Breast epithelium (tissue), 4 donors: Measurements from ENCODE around the gene NPTXR. TPM values are rescaled to one million over a fixed set of nuclear protein-coding genes. Genes with fewer than 3 reads are reported as not detected.

Source experiments
- DNase-seq, 2 donors: peaks; one replicate each; pipeline ENCODE4 v3.0.0-alpha.2; 2019; ENCODE audit warnings: low spot score in 2 of 2
- H3K27ac ChIP-seq, 2 donors: fragments of 200-600 bp; sonication (generic) in 1 of 2; one replicate each; pipeline ENCODE4 v1.5.1; 2016 to 2019; ENCODE audit warnings: mild to moderate bottlenecking in 1 of 2
- H3K27me3 ChIP-seq, 2 donors: fragments of 200-600 bp; sonication (generic) in 1 of 2; one replicate each; pipeline versions ENCODE4 v1.5.1 to v1.6.0; 2017 to 2019; ENCODE audit warnings: control low read depth in 1 of 2, mild to moderate bottlenecking in 1 of 2
- H3K36me3 ChIP-seq: fragments of 200-600 bp; one replicate; pipeline ENCODE4 v1.5.1; 2019
- H3K4me1 ChIP-seq, 2 donors: fragments of 200-600 bp; sonication (generic); one replicate each; pipeline ENCODE4 v1.5.1; 2016 to 2019; ENCODE audit warnings: control low read depth in 1 of 2
- H3K4me3 ChIP-seq, 3 donors: fragments of 200-600 bp; sonication (generic); 1 replicate in 2 of 3; 2 replicates in 1 of 3; pipeline ENCODE4 v1.5.1; 2016 to 2019; ENCODE audit warnings: mild to moderate bottlenecking in 3 of 3, moderate library complexity in 2 of 3
- H3K9me3 ChIP-seq, 2 donors: fragments of 200-600 bp; sonication (generic) in 1 of 2; one replicate each; pipeline ENCODE4 v1.5.1; 2016 to 2019; ENCODE audit warnings: control low read depth in 1 of 2
- CTCF ChIP-seq, 3 donors: fragments of 450-650 bp; IDR thresholded peaks; one replicate each; pipeline ENCODE4 v1.5.1; 2016 to 2017; ENCODE audit warnings: antibody characterized with exemption in 3 of 3, mild to moderate bottlenecking in 3 of 3, moderate library complexity in 3 of 3
- POLR2A ChIP-seq: fragments of 450-650 bp; IDR thresholded peaks from one replicate; pipeline ENCODE4 v1.6.1; 2016; ENCODE audit warnings: antibody characterized with exemption, mild to moderate bottlenecking, moderate library complexity
- POLR2AphosphoS5 ChIP-seq, 3 donors: sonication (generic); formaldehyde crosslinking; IDR thresholded peaks; one replicate each; pipeline ENCODE4 v1.6.1; 2017; ENCODE audit warnings: antibody characterized with exemption in 3 of 3
- intact Hi-C: fragments of 100-400 bp; cut with DNase I; formaldehyde crosslinking; loops from one replicate; pipeline ENCODE4 v1.15.1; 2023; ENCODE audit warnings: low total_unique reads
- total RNA-seq, 3 donors: library from RNA; depleted of rRNA; stranded (reverse); fragments of >200 nt; gene quantifications; one replicate each; pipeline ENCODE4 v1.1.0, GENCODE V29; 2016

The NPTXR gene
- total RNA-seq, 3 donors from 2014 or later, result 3.7 to 4.6 (median 4.5) TPM

GRCh38 chr22:38772623-38772873, 71.3 kb downstream of the NPTXR start:
- intact Hi-C loops, result no loop called here
- Histone ChIP-seq H3K4me1 (no peaks in the 10 kb centered on the region), H3K4me3 (no peak overlapping the region), H3K27ac (no peak overlapping the region), H3K36me3 (no peaks in the 10 kb centered on the region), H3K9me3 (no peaks in the 10 kb centered on the region), H3K27me3 (no peaks in the 10 kb centered on the region)
- no peak for DNase-seq
- TF ChIP-seq POLR2AphosphoS5 (IDR thresholded peaks at IDR 0.05) (no peak), CTCF (IDR thresholded peaks at IDR 0.05) (no peak), POLR2A (no peak)

GRCh38 chr22:38770257-38770949, 73.4 kb downstream of the NPTXR start:
- Histone ChIP-seq H3K4me3 (no peak overlapping the region), H3K4me1 (no peaks in the 10 kb centered on the region), H3K27me3 (no peaks in the 10 kb centered on the region), H3K36me3 (no peaks in the 10 kb centered on the region), H3K9me3 (no peaks in the 10 kb centered on the region), H3K27ac (no peak overlapping the region)
- DNase-seq, result no peak
- intact Hi-C loops, result no loop called here
- TF ChIP-seq POLR2AphosphoS5 (IDR thresholded peaks at IDR 0.05), result no peak
- TF ChIP-seq CTCF (IDR thresholded peaks at IDR 0.05), result no peak
- TF ChIP-seq POLR2A, result no peak

Other genes with a start within 250 kb of the NPTXR start
- 1 to 10 TPM in 2 of 3 donors, under 1 TPM in 1; 0.16 to 7.9 (median 6.3) TPM for gene FAM227A, start 187.6 kb downstream of the NPTXR start, total RNA-seq
- gene CBY1, start 187.4 kb downstream of the NPTXR start, total RNA-seq, result 10 to 100 TPM; 18.1 to 21.1 (median 20.0) TPM
- 10 to 100 TPM; 30.6 to 37.3 (median 32.8) TPM for gene TOMM22, start 162.1 kb downstream of the NPTXR start, total RNA-seq
- gene JOSD1, start 143.1 kb downstream of the NPTXR start, total RNA-seq, result 10 to 100 TPM; 60.5 to 80.8 (median 61.3) TPM
- gene GTPBP1, start 138.1 kb downstream of the NPTXR start, total RNA-seq, result 10 to 100 TPM; 32.3 to 58.7 (median 56.9) TPM
- gene SUN2, start 88.0 kb downstream of the NPTXR start, total RNA-seq, result 100 to 1,000 TPM; 173 to 577 (median 266) TPM
- 10 to 100 TPM; 17.8 to 31.2 (median 21.3) TPM for gene DNAL4, start 49.9 kb downstream of the NPTXR start, total RNA-seq
- gene CBX6, start 28.2 kb upstream of the NPTXR start, total RNA-seq, result 10 to 100 TPM; 20.2 to 34.7 (median 25.9) TPM
- gene APOBEC3A, start 113.6 kb upstream of the NPTXR start, total RNA-seq, result under 1 TPM in 1 of 3 donors, not detected in 2; 0.44 TPM
- 1 to 10 TPM in 1 of 3 donors, under 1 TPM in 1, not detected in 1; 0.33 to 2.2 TPM for gene APOBEC3B, start 138.3 kb upstream of the NPTXR start, total RNA-seq
- gene APOBEC3C, start 170.2 kb upstream of the NPTXR start, total RNA-seq, result 1 to 10 TPM; 6.9 to 9.5 (median 7.0) TPM
- gene APOBEC3D, start 177.1 kb upstream of the NPTXR start, total RNA-seq, result 1 to 10 TPM; 1.3 to 4.0 (median 3.9) TPM
- gene APOBEC3F, start 196.8 kb upstream of the NPTXR start, total RNA-seq, result 1 to 10 TPM; 1.9 to 7.9 (median 5.9) TPM
- 10 to 100 TPM in 2 of 3 donors, 1 to 10 TPM in 1; 7.2 to 14.1 (median 13.3) TPM for gene APOBEC3G, start 233.2 kb upstream of the NPTXR start, total RNA-seq